HPDE6-E6E7 (cell line): Measurements from ENCODE around the gene TNFAIP8L1.

Source experiments
- DNase-seq: peaks from one replicate; pipeline ENCODE4 v3.0.0; 2011; ENCODE audit warnings: missing footprints; ENCODE audit errors: extremely low spot score

The TNFAIP8L1 gene

DNA sequence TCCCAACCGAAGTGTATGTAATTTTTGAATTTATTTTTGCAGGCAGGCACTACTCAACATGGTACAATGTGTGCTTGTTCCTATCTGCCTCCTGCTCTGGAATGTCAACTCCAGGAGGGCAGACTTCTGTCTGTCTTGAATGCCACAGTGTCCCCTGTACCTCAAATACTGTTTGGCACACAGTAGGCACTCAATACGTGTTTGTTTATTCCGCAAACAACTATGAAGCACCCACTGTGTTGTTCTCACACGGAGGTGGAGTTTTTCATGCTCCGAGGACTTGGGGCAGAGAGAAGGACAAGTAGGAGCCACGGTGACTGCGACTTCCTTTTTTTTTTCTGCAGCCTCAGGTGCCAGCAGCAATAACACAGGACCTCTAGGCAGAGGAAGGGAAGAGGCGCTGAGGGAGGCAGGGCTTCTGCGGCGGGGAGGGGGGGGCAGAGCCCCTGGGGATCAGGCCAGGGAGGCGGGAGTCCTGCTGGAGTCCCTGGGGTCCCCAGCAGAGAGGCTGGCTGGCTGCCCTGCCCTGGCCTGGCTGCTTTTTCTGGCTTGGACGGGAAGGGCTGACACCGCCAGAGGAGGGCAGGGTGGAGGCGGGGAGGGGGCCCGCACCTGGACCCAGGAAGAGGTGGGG, 29.3 kb upstream of the TNFAIP8L1 start:
- no peak for DNase-seq

DNA sequence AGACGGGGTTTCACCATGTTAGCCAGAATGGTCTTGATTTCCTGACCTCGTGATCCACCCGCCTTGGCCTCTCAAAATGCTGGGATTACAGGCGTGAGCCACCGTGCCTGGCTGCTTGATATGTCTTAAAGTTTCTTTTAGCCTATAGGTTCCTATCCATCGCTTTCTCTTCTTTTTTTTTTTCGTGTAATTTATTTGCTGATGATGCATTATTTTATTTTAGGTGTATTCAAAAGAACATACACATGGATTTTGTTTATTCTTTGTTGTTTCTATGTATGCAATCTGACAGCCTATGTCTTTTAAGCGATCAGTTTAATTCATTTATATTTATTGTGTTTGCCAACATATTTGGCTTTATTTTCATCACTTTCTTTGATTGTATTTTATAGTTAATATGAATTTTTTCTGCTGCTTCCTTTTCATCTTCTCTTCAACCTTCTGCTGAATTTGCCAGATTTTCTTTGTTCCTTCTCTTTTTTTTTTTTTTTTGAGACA, 26.0 kb upstream of the TNFAIP8L1 start:
- DNase-seq: no peak

DNA sequence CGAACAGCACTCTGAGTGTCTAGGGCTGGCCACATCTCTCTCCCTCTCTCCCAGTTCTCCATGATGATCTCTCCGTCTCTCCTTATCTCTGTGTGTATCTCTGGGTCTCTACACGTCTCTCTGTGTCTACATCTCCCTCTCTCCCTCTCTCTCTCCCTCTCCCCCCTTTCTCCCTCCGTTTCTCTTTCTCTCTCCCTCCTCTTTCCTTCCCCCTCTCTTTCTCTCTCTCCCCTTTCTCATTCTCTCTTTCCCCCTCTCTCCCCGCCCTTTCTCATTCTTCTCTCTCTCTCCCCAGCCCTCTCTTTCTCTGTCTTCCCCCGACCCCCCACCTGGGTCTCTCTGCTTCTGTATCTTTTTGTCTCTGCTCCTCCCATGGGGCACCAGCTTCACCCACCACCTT, 21.3 kb upstream of the TNFAIP8L1 start:
- DNase-seq: no peak

DNA sequence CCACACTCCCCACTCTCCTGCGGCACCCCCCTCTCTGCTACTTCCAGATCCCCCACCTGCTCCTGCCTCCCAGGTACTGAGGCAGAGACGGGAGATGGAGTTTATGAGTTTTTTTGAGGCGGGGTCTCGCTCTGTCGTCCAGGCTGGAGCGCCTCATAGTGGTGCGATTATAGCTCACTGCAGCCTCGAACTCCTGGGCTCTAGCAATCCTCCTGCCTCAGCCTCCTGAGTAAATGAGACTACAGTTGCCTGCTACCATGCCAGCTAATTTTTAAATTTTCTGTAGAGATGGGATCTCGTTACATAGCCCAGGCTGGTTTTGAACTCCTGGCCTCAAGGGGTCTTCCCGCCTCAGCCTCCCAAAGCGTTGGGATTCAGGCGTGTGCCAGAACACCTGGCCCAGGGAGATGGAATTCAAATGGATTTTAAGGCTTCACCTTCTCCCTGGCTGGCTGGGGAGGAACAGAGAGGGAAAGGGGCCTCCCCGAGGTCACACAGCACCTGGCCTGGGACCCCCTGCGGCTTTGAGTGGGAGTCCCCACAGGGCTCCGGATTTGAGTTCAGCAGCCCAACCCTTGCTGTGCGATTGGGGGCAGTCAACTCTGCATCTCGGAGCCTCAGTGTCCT, 19.5 kb upstream of the TNFAIP8L1 start:
- DNase-seq: no peak

DNA sequence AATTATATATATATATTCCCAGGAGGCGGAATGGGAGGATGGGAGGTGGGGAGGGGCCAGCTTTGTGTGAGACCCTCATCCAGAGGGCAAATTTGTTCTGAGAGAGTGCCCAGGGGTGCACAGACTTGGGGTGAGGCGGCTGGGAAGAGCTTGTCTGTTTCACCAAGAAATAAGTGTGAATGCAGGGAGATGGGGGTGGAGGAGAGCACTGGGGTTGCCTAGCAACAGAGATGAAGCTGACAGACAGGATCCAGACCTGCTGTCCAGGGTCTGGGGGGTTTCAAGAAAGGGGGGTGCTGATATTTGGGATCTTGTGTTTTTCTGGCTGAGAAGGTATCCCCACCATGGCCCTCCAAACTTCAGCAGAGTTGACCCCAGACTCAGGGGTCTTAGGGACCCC, 18.6 kb upstream of the TNFAIP8L1 start:
- no peak for DNase-seq

DNA sequence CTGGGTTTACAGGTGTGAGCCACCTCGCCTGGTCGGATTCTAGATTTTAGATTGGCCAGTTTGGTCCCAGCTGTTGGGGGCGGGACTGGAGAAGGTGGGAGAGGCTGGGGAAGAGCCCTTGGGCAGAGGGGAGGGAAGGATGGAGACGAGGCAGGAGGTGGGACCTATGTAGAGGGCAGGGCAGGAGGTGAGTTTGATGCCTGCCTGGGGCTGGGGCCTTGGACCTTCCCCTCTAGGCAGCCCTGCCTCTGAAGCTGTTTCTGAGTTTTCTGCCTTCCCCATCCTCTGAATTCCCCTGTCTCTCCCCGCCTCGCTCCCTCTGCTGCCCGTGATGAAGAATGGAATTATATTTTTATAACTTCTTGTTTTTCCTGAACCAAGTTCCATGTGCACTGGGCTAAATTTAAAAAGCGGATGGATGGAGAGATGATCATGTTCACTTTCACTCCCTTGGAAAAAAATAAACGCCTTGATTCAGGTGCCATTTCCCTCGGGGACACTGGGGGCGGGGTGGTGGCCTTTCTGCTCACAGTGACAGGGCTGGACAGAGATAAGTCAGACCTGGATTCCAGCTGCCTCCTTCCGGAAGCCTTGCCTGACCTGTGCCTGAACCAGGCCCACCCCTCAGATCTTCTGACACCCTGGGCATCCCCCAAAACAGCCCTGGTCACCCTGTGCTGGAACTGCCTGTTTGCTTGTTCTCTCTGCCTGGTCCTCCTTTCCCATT, 16.5 kb upstream of the TNFAIP8L1 start:
- DNase-seq: no peak

DNA sequence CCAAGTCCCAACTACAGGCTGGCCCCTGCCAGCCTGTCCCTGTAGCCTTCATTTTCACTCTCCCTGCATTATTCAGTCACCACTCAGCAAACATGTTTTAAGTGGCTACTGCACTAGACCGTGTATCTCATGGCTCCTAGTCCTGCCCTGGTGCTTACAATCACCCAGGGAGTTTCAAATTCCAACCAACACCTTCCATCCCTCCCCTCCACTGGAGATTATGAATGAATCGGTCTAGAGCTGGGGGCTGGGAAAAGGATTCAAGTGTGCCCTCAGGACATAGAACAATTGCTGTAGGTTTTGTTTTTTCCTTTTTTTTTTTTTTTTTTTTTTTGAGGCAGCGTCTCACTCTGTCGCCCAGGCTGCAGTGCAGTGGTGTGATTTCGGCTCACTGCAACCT, 15.0 kb upstream of the TNFAIP8L1 start:
- no peak for DNase-seq

DNA sequence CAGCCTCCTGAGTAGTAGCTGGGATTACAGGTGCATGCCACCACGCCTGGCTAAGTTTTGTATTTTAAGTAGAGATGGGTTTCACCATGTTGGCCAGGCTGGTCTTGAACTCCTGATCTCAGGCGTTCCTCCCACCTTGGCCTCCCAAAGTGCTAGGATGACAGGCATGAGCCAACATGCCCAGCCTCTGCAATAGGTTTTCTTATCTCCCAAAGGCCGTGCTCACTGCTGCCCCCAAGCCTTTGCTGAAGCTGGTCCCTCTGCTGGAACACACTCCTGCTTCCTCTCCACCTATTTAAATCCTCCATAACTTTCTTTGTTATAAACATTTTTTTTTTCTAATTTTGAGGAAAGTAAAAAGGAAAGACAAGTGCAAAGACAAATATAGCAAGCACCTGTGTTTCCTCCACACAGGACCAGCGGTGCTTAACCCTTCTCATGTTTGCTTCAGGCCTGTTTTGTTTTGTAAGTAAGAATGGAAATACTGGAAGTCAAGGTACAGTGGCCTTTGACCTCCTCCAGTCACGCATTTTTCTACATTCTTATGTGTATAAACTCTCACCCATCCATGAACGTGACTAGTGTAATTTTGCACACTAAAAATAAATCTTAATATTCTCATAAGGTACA, 14.5 kb upstream of the TNFAIP8L1 start:
- DNase-seq: no peak

DNA sequence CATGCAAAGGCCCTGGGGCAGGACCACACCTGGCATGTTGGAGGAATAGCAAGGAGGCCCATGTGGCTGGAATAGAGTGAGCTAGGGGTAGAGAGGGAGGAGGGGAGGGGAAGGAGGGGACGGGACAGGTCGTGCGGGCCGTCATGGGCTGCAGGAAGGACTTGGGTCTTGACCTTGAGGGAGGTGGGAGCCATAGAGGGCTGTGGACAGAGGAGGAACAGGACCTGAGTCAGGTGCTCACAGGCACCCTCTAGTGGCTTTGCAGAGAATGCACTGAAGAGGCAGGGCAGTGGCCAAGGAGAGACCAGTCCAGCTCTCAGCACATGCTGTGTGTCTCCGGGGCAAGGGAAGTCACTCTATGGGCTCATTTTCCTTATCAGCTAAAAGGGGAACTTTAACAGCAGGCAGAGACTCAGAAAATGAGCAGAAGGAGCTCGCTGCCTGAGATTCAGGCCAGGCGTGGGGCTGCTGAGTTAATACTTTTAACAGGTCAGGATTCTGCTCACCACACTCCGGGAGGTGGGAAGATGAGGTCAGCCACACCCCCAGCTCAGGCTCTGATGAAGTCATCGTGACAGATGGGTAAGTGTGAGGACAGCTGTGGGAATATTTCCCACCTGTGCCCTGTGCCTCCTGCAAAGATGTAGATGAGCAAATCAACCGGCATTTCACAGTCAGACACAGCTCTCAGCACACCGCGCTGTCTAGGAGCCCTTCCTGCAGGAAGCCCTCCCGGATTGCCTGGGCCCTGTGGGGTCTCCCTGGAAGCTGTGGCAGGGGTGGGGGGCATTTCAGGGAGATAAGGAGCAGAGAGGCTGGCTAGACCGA, 6.0 kb upstream of the TNFAIP8L1 start:
- DNase-seq: peak; percentile 67

DNA sequence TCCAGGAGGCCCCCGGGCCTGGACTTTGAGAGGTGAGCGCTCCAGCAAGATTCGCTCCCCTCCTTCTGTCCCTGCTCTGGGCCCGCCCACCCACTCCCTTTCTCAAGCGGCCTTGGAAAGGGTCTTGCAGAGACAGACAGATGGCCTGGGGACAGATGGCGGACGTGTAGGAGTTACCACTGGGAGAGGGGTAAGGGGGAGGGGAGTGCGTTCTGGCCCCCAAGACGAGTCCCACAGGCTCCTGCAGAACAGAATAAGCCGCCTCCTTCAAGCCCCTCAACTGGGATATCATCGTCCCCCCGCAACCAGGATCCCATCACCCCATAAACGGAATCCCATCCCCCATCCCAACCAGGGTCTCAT, 3.6 kb upstream of the TNFAIP8L1 start:
- DNase-seq: no peak

DNA sequence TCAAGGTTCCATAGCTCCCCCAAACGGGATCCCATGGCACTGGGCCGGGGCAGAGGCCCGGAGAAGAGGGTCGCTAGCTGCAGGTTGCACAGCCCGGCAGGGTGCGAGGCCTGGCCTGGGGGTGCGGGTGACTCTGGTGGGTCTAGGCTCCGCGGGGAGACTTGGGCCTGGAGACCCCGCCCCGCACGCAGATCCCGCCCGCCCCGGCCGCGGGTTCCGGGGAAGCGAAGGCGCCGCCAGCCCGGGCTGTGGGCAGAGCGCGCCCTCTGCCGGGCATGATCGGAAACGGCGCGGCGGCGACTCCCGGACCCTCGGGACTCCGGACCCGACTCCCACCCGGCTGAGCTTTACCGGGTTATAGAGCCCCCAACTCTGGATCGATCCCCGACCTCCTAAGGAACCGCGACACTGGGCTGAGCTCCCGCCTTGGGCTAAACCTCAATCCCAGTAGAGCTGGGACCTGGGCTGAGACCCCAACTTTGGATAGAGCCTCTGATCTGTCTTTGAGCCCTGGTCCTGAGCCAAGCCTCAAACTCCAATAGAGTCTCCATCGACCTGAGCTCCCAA, 3.1 kb upstream of the TNFAIP8L1 start:
- no peak for DNase-seq

DNA sequence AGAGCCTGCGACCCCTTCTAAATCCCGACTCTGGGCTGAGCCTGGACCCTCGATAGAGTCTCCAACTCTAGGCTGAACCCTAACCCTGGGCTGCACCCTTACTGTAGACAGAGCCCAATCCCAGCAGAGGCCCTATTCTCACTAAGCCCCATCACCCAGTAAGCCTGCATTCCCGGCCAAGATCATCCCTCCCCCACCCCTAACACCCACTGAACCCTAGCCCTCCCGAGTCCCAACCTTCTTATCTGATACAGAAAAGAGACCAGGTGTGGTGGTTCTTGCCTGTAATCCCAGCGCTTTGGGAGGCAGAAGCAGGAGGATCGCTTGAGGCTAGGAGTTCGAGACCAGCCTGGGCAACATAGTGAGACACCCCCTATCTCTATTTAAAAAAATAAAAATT, 2.6 kb upstream of the TNFAIP8L1 start:
- no peak for DNase-seq

DNA sequence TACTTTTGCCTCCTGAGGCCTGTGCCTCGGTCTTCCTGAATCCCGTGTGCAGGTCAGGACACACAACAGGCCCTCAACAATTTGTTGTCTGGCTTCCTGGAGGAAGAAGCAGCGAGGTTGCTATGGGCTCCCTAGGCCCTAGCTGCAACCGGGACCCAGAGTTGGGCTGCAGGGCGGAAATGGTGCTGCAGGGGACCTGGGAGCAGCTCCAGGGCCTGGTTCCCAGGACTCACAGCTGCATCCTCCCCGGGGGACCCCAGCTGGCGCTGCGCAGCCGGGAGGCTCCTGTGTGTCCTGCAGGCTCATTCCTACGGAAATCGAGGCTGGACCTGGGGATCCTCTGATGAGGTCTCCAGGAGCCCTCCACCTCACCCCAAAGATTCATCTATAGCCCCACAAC, 999 bp upstream of the TNFAIP8L1 start:
- DNase-seq: no peak

DNA sequence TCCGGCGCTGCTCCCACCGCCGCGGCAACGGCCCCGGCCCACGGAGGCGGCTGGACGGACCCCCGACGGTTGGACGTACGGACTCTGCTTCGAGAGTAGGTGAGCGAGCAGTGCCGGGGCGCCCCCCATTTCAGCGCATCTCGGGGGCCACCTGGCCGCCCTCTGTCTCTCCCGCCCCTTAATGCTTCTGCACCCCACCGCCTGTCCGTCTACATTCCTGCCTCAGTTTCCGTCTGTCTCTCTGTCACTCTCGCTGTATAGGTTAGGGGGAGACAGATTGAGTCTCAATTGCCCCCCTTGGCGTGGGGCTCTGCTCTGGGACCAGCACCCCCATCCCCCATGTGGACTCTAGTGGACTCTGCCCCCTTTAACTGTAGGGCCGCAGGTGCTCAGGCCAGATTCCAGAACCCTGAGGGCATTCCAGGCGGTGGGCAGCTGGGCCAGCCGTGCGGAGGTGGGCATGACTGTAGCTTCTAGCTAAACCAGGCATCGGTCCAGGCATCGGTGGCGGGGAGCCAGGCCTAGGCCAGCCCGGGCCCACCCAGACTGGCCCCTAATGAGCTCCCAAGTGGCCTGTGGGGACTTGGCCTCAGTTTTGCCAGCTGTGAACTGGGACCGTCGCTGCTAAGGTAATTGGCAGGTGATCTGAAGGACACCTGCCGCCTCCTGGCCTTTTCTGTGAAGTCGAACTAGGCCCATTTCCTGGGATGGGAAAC, 373 bp downstream of the TNFAIP8L1 start:
- no peak for DNase-seq

DNA sequence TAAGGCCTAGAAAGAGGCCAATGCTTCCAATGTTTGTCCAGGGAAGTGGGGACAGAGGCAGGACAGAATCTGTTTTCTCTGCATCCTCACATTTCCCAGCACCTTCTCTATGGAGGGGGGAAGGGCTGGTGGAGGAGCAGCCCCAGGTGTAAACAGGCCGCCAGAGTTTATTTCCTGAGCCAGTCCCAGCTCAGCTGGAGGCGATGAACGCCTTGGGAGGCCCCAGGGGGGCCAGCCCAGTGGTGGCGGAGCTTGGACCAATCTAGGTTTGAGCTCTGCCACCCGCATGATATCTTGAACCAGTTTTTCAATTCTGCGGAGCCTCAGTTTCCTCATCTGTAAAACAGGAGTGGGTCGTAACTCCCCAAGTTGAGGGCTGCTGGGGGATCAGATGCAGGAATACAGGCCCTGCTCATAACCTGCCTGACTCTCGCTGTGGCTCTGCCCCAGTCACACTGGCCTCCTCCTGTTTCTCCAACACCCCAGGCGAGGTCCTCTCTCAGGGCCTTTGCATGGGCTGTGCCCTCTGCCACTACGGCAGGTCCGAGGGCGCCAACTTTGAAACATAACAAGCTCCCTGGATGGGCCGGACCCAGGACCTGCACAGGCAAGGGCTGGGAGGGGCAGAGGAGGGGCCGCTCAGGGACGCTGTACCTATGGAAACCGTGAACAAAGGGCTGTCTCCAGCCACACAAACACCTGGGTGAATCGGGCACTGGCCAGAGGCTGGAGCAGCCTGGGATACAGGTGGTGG, 1.1 kb downstream of the TNFAIP8L1 start:
- no peak for DNase-seq

DNA sequence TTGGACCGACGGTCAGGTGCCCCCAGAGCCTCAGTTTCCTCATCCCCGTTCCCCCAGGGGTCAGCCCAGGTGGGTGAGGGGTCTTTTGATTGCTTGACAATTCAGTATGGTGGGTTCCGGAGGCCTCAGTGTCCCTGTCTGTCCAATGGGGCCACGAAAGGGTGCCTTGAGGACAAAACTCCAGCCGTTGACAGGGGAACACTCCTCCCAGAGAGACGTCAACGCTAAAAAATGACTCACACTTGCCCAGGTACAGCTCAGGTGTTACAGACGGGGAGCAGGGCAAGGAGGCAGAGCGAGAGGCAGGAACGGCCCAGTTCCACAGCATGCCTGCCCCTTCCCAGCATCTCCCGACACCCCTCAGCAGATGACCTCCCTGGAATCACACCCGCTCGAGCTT, 1.8 kb downstream of the TNFAIP8L1 start:
- no peak for DNase-seq

DNA sequence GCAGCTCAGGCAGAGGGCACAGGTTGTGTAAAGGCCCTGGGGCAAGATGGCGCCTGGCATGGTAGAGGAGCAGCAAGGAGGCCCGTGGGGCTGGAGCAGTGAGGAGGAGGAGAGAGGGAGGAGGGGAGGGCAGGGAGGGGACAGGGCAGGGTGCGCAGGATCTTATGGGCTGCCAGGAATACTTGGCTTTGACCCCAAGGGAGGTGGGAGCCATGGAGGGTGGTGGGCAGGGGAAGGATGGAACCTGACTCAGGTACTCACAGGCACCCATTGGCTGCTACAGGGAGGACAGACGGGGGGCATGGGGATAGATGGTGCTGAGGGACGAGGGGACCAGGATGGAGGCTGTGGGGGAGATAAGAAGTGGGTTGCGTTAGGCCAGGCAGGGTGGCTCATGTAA, 3.3 kb downstream of the TNFAIP8L1 start:
- no peak for DNase-seq

DNA sequence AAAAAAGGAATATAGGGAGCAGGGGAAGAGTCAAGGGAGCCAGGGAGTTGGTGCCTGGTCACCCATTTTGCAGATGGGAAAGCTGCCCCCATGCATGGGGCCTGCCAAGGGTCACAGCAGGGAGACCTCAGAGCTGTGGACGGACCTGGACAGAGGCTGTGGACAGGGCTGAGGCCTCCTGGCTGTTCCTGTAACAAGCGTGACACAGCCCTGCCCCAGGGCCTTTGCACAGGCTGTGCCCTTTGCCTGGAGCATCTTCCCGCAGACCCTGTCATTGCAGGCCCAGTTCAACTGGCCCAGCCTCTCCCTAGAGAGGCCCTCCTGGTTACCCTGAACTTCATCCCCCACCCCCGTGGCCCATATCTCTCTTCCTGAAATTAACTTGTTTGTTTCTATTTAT, 6.4 kb downstream of the TNFAIP8L1 start:
- no peak for DNase-seq

DNA sequence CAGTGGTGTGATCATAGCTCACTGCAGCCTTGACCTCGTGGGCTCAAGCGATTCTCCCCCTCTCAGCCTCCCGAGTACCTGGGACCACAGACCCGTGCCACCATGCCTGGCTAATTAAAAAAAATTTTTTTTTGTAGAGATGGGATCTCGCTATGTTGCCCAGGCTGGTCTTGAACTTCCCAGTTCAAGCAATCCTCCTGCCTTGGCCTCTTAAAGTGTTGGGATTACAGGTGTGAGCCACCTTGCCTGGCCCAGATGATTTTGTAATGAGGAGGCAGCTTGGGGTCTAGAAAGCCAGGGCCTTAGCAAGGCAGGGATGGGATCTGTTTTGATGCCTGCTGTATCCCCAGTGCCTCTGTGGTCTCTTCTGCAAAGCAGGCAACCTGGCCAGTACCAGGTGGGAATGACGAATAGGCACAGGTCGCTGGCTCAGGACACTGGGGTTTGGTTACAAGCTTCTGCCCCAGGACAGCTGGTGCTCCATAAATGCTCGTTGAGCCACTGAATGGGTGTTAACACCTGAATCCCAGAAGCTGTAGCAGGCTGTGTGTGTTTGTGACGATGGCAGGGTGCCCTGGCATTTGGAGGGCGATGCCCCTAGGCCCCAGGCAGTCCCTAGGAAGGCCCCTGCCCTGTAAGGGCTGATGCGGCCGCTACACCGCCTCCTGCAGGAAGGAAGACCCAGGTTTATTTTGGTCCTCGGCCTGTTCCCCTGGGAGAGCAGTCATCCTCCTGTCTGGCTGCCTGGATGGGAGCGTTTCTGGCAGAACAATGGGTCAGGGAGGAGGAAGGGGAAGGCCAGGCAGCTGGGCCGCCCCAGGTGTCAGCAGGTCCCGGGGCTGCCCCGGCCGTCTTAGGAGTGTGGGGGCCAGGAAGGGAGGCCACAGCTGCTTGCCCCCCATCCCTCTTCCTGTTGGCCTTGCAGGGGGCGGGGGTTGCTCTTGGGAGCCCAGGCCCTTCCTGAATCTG, 8.6 kb downstream of the TNFAIP8L1 start:
- no peak for DNase-seq
